Measurements from ENCODE around the gene SLC4A1. TPM values are rescaled to one million over a fixed set of nuclear protein-coding genes. Genes with fewer than 3 reads are reported as not detected.
A peak's percentile ranks its signal among the peaks of the same experiment; 100 is the strongest.

Gene SLC4A1
- total and polyA plus RNA-seq, 2 of the 13 experiments (the other 11 are each of a cell fraction or from before 2014, with no cell fraction given): not detected

- TF ChIP-seq FOXP4 (CRISPR knock-in tag; IDR thresholded peaks at IDR 0.05): 0 out of 2 replicates have a peak, but pooled peaks have one; percentile 25
- TF ChIP-seq SRY (CRISPR knock-in tag; IDR thresholded peaks at IDR 0.05): 0 out of 2 replicates have a peak, but pooled peaks have one; percentile 40
- peak; percentile 68; the same call in 1 of the 2 replicates for TF ChIP-seq ZSCAN12 (CRISPR knock-in tag; IDR thresholded peaks at IDR 0.05)
- TF ChIP-seq NR3C1 (CRISPR knock-in tag; IDR thresholded peaks at IDR 0.05): no peak
- TF ChIP-seq ZNF761 (CRISPR knock-in tag; conservative IDR thresholded peaks at IDR 0.05): no peak
- TF ChIP-seq ADNP (CRISPR knock-in tag; IDR thresholded peaks at IDR 0.05): 0 out of 2 replicates have a peak, but pooled peaks have one; percentile 20
- no peak for TF ChIP-seq ZNF446 (CRISPR knock-in tag; IDR thresholded peaks at IDR 0.05)
- TF ChIP-seq ATF6 (CRISPR knock-in tag; conservative IDR thresholded peaks at IDR 0.05): no peak
- no peak for TF ChIP-seq ZNF281 (CRISPR knock-in tag; IDR thresholded peaks at IDR 0.05; ENCODE audit: borderline replicate concordance)
- TF ChIP-seq MAFF (IDR thresholded peaks at IDR 0.05; ENCODE audit: low read depth, low read length): no peak
- TF ChIP-seq HOXA9 (CRISPR knock-in tag; IDR thresholded peaks at IDR 0.05; ENCODE audit: borderline replicate concordance): 0 out of 2 replicates have a peak, but pooled peaks have one; percentile 8
- TF ChIP-seq ARID2 (CRISPR knock-in tag; IDR thresholded peaks at IDR 0.05; ENCODE audit: borderline replicate concordance): no peak
- TF ChIP-seq ZNF350 (CRISPR knock-in tag; IDR thresholded peaks at IDR 0.05; ENCODE audit: borderline replicate concordance, low read depth): 0 out of 2 replicates have a peak, but pooled peaks have one; percentile 9
- TF ChIP-seq DNMT3B (CRISPR knock-in tag; conservative IDR thresholded peaks at IDR 0.05): no peak
- TF ChIP-seq TEF (CRISPR knock-in tag; IDR thresholded peaks at IDR 0.05): no peak
- TF ChIP-seq NFYC (CRISPR knock-in tag; IDR thresholded peaks at IDR 0.05): no peak
- no peak; the same call in 1 of the 2 replicates for TF ChIP-seq RXRA (CRISPR knock-in tag; IDR thresholded peaks at IDR 0.05)
- TF ChIP-seq IKZF5 (CRISPR knock-in tag; IDR thresholded peaks at IDR 0.05): peak; percentile 6; the same call in 1 of the 2 replicates
These were observed 47.5 kb downstream of the SLC4A1 start (continued) for GRCh38 chr17:44220213-44221083.
